ENCODE data around the gene GLB1L2. TPM values are rescaled to one million over a fixed set of nuclear protein-coding genes. Genes with fewer than 3 reads are reported as not detected.

Gene GLB1L2
- total and polyA plus RNA-seq, 3 donors from 2014 or later = 18.5 to 29.9 (median 29.1) TPM

DNA sequence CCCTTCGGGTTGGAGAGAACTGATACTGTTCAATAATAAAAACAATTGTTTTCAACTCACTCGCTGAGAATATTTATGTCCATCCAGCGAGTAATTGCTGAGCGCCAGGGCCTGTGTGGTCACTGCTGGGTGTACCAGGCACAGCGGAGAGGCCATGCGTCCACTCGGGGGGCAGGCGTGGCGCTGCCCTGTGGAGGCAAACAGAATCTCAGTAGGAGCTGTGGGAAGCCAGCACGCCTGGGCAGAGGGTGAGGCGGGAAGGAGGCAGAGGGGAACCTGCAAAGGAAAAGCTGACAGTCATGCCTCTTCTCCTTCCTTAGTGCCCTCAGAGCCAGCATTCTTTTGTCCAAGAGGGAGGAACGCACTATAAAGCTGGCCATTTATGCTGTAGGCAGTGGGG lies 44.2 kb upstream of the GLB1L2 start:
- TF ChIP-seq CTCF (IDR thresholded peaks at IDR 0.05) = no peak
- no peaks in the 10 kb centered on the region for H3K4me1 ChIP-seq
- H3K27me3 ChIP-seq = no peaks in the 10 kb centered on the region
- WGBS, 2 donors = 61% methylated on average over 12 of the region's 12 CpGs
- H3K4me3 ChIP-seq = peak overlapping the region; percentile 19 to 55
- no peaks in the 10 kb centered on the region for H3K9me3 ChIP-seq
- DNase-seq = no peak
- intact Hi-C loops (cut with DNase I; ENCODE audit: low total_unique reads) = no loop called here
- no peak overlapping the region for H3K27ac ChIP-seq
- no peaks in the 10 kb centered on the region for H3K36me3 ChIP-seq (ENCODE audit: low read depth, missing control alignments)

GRCh38 chr11:134288486-134288885 lies 43.3 kb upstream of the GLB1L2 start:
- no peaks in the 10 kb centered on the region for H3K9me3 ChIP-seq
- H3K27me3 ChIP-seq = no peaks in the 10 kb centered on the region
- DNase-seq = no peak
- intact Hi-C loops (cut with DNase I; ENCODE audit: low total_unique reads) = no loop called here
- no peaks in the 10 kb centered on the region for H3K4me1 ChIP-seq
- WGBS, 2 donors = 77 to 80% methylated on average over 13 of the region's 13 CpGs
- no peak overlapping the region for H3K27ac ChIP-seq
- TF ChIP-seq CTCF (IDR thresholded peaks at IDR 0.05) (no peak), POLR2A (IDR thresholded peaks at IDR 0.05) (no peak)
- H3K36me3 ChIP-seq (ENCODE audit: low read depth, missing control alignments) = no peaks in the 10 kb centered on the region
- H3K4me3 ChIP-seq = no peak overlapping the region

DNA sequence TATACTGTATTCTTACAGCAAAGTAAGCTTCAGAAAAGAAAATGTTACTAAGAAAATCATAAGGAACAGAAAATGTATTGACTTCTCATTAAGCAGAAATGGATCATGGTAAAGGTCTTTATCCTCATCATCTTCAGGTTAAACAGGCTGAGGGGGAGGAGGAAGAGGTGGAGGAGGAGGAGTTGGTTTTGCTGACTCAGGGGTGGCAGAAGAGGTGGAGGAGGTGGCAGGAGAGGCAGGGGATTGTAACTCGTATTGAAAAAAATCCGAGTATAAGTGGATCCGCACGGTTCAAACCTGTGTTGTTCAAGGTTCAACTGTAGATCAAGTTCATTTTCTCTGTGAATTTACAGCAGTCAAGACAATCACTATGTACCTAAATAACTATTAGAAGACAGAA lies 42.6 kb upstream of the GLB1L2 start:
- intact Hi-C loops (cut with DNase I; ENCODE audit: low total_unique reads) = no loop called here
- no peak for TF ChIP-seq POLR2A (IDR thresholded peaks at IDR 0.05)
- TF ChIP-seq CTCF (IDR thresholded peaks at IDR 0.05) = no peak
- no peak for DNase-seq
- Histone ChIP-seq H3K27me3 (no peaks in the 10 kb centered on the region), H3K9me3 (no peaks in the 10 kb centered on the region), H3K36me3 (ENCODE audit: low read depth, missing control alignments) (no peaks in the 10 kb centered on the region), H3K4me3 (no peak overlapping the region), H3K4me1 (no peaks in the 10 kb centered on the region), H3K27ac (no peak overlapping the region)
- 55 to 67% methylated on average over 4 of the region's 4 CpGs for WGBS, 2 donors

DNA sequence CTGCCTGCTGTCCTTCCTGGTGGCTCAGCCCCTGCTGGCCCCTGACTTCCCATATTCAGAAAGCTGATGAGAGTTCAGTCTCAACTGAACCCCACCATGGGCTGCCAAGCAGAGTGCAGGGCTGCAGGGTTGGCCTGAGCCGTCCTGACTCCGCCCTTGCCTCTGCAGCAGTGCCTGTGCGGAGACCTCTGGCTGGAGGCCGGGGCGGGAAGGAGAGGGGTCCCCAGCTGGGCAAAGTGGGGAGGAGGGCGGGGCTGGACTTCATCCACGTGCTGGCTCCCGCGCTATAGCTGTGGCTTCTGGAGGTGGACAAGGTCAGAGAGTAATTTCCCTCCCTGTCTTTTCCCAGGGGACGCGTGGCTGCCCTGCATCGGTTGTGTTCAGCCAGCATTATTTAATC lies 42.0 kb upstream of the GLB1L2 start:
- Histone ChIP-seq H3K4me1 (no peaks in the 10 kb centered on the region), H3K27ac (no peak overlapping the region), H3K36me3 (ENCODE audit: low read depth, missing control alignments) (no peaks in the 10 kb centered on the region), H3K4me3 (no peak overlapping the region), H3K9me3 (no peaks in the 10 kb centered on the region), H3K27me3 (no peaks in the 10 kb centered on the region)
- intact Hi-C loops (cut with DNase I; ENCODE audit: low total_unique reads) = no loop called here
- DNase-seq = no peak
- WGBS, 2 donors = 40 to 57% methylated on average over 12 of the region's 12 CpGs
- TF ChIP-seq CTCF (IDR thresholded peaks at IDR 0.05) = no peak
- no peak for TF ChIP-seq POLR2A (IDR thresholded peaks at IDR 0.05)

GRCh38 chr11:134290646-134291045 lies 41.1 kb upstream of the GLB1L2 start:
- intact Hi-C loops (cut with DNase I; ENCODE audit: low total_unique reads) = no loop called here
- no peak overlapping the region for H3K27ac ChIP-seq
- DNase-seq = no peak
- no peaks in the 10 kb centered on the region for H3K9me3 ChIP-seq
- 95 to 96% methylated on average over 7 of the region's 7 CpGs for WGBS, 2 donors
- no peaks in the 10 kb centered on the region for H3K27me3 ChIP-seq
- H3K4me3 ChIP-seq = no peak overlapping the region
- H3K36me3 ChIP-seq (ENCODE audit: low read depth, missing control alignments) = no peaks in the 10 kb centered on the region
- TF ChIP-seq CTCF (IDR thresholded peaks at IDR 0.05) = no peak
- no peak for TF ChIP-seq POLR2A (IDR thresholded peaks at IDR 0.05)
- no peaks in the 10 kb centered on the region for H3K4me1 ChIP-seq

Data from testis (tissue), 3 donors.